IMR-90 (cell line): ENCODE results near the gene TFAM. TPM values are rescaled to one million over a fixed set of nuclear protein-coding genes. Genes with fewer than 3 reads are reported as not detected.

ENCODE experiments used
- ATAC-seq: fragments of 200-7000 bp; cut with Tn5 transposase; 2 replicates; pipeline ENCODE4 v1.9.1; 2020; ENCODE audit warnings: low read depth, mild to moderate bottlenecking, moderate library complexity
- BruUV-seq: library from RNA; stranded (reverse); fragments of 400-500 nt; replicated peaks from 2 replicates; lab custom pipeline; 2021; lab: Mats Ljungman, UMichigan
- CTCF ChIA-PET: fragments of 300-600 bp; formaldehyde crosslinking; extraction: SDS; loops from one replicate; lab custom pipeline; 2021; ENCODE audit warnings: antibody characterized with exemption; lab: Yijun Ruan, JAX
- POLR2A ChIA-PET: fragments of 300-600 bp; sonication (Branson Sonifier 250); formaldehyde crosslinking; loops from one replicate; lab custom pipeline; 2022; ENCODE audit warnings: antibody characterized with exemption; ENCODE audit not compliant: unreplicated experiment; lab: Charles Lee
- DNase-seq: peaks from one replicate; pipeline ENCODE4 v3.0.0; 2013
- H2AFZ ChIP-seq: replicated peaks from 2 replicates; pipeline ENCODE3; 2013; ENCODE audit warnings: low read length, mild to moderate bottlenecking; ENCODE audit not compliant: poor library complexity
- H2AK5ac ChIP-seq: 2 replicates; pipeline ENCODE4 v1.6.1; 2013; ENCODE audit warnings: low read depth, low read length, inconsistent platforms
- H2AK9ac ChIP-seq: replicated peaks from 2 replicates; pipeline ENCODE3; 2013; ENCODE audit warnings: mild to moderate bottlenecking, low read depth, low read length, moderate library complexity; ENCODE audit not compliant: poor library complexity
- H2BK120ac ChIP-seq: 2 replicates; pipeline ENCODE4 v1.6.1; 2013; ENCODE audit warnings: low read depth, low read length, inconsistent platforms
- H2BK15ac ChIP-seq: 3 replicates; pipeline ENCODE4 v1.6.1; 2013; ENCODE audit warnings: low read depth, low read length, inconsistent platforms
- H2BK20ac ChIP-seq: 2 replicates; pipeline ENCODE4 v1.6.1; 2013; ENCODE audit warnings: low read depth, mild to moderate bottlenecking, inconsistent platforms, low read length, moderate library complexity
- H2BK5ac ChIP-seq: 2 replicates; pipeline ENCODE4 v1.6.1; 2013; ENCODE audit warnings: mild to moderate bottlenecking, low read depth, low read length, inconsistent platforms; ENCODE audit not compliant: poor library complexity, severe bottlenecking
- H3K14ac ChIP-seq: replicated peaks from 2 replicates; pipeline ENCODE4 v1.6.1; 2013; ENCODE audit warnings: low read depth, low read length, inconsistent platforms
- H3K18ac ChIP-seq: 2 replicates; pipeline ENCODE4 v1.6.1; 2013; ENCODE audit warnings: low read depth, low read length, control low read depth
- H3K23ac ChIP-seq: 2 replicates; pipeline ENCODE4 v1.6.1; 2013; ENCODE audit warnings: low read depth, low read length, inconsistent platforms
- H3K27ac ChIP-seq: 2 replicates; pipeline ENCODE4 v1.5.1; 2013; ENCODE audit warnings: mild to moderate bottlenecking, control low read depth, low read length; ENCODE audit not compliant: insufficient read depth
- H3K27me3 ChIP-seq: 2 replicates; pipeline ENCODE4 v1.6.1; 2013; ENCODE audit warnings: low read length; ENCODE audit not compliant: control insufficient read depth, insufficient read depth
- H3K36me3 ChIP-seq: 2 replicates; pipeline ENCODE4 v1.6.1; 2013; ENCODE audit warnings: low read length, mixed read lengths; ENCODE audit not compliant: control insufficient read depth, insufficient read depth
- H3K4ac ChIP-seq: 2 replicates; pipeline ENCODE4 v1.6.1; 2013; ENCODE audit warnings: low read depth, low read length, inconsistent platforms
- H3K4me1 ChIP-seq: 2 replicates; pipeline ENCODE4 v1.6.1; 2013; ENCODE audit warnings: low read length, mixed read lengths; ENCODE audit not compliant: control insufficient read depth, insufficient read depth
- H3K4me2 ChIP-seq: 2 replicates; pipeline ENCODE4 v1.6.1; 2013; ENCODE audit warnings: low read depth, mild to moderate bottlenecking, control low read depth, low read length, moderate library complexity
- H3K4me3 ChIP-seq: 2 replicates; pipeline ENCODE4 v1.5.1; 2013; ENCODE audit warnings: low read depth, mild to moderate bottlenecking, control low read depth, low read length, moderate library complexity; ENCODE audit not compliant: insufficient read depth
- H3K56ac ChIP-seq: 2 replicates; pipeline ENCODE4 v1.6.1; 2013; ENCODE audit warnings: low read length, inconsistent platforms; ENCODE audit not compliant: insufficient read depth; ENCODE audit errors: extremely low read depth
- H3K79me1 ChIP-seq, 2 experiments: 2 replicates each; pipeline ENCODE4 v1.6.1; 2013; ENCODE audit warnings: low read length in 2 of 2, inconsistent platforms in 1 of 2, low read depth in 1 of 2
- H3K9ac ChIP-seq: 2 replicates; pipeline ENCODE4 v1.6.1; 2013; ENCODE audit warnings: low read depth, low read length, control low read depth
- H3K9me1 ChIP-seq: 2 replicates; pipeline ENCODE4 v1.6.1; 2013; ENCODE audit warnings: low read length, inconsistent platforms; ENCODE audit not compliant: insufficient read depth
- H3K9me3 ChIP-seq: 2 replicates; pipeline ENCODE4 v1.6.1; 2013; ENCODE audit warnings: low read length; ENCODE audit not compliant: control insufficient read depth, insufficient read depth
- H4K20me1 ChIP-seq: 2 replicates; pipeline ENCODE4 v1.6.1; 2013; ENCODE audit warnings: low read length, inconsistent platforms; ENCODE audit not compliant: insufficient read depth
- H4K5ac ChIP-seq: 2 replicates; pipeline ENCODE4 v1.6.1; 2013; ENCODE audit warnings: mild to moderate bottlenecking, low read depth, low read length, control low read depth
- H4K8ac ChIP-seq, 2 experiments: 2 replicates each; pipeline ENCODE4 v1.6.1; 2013; ENCODE audit warnings: low read depth in 2 of 2, low read length in 2 of 2, control low read depth in 1 of 2, inconsistent platforms in 1 of 2
- H4K91ac ChIP-seq: 2 replicates; pipeline ENCODE4 v1.6.1; 2013; ENCODE audit warnings: low read depth, low read length, inconsistent platforms; ENCODE audit not compliant: insufficient read depth
- BHLHE40 ChIP-seq: fragments of 150-350 bp; IDR thresholded peaks from 2 replicates; pipeline ENCODE4 v1.6.1; 2016; ENCODE audit warnings: mild to moderate bottlenecking, low read depth, low read length
- CEBPB ChIP-seq: IDR thresholded peaks from 2 replicates; pipeline ENCODE4 v1.6.1; 2012; ENCODE audit warnings: low read depth, low read length, improper control_type of control experiment
- CHD1 ChIP-seq: IDR thresholded peaks from 2 replicates; pipeline ENCODE4 v1.6.1; 2012; ENCODE audit warnings: low read depth, low read length, improper control_type of control experiment
- CTCF ChIP-seq: conservative IDR thresholded peaks from 2 replicates; pipeline ENCODE4 v1.5.1; 2012; ENCODE audit warnings: mild to moderate bottlenecking, low read depth, low read length, improper control_type of control experiment
- FOS ChIP-seq: fragments of 150-350 bp; IDR thresholded peaks from 2 replicates; pipeline ENCODE4 v1.6.1; 2016; ENCODE audit warnings: low read depth, low read length
- MAZ ChIP-seq: IDR thresholded peaks from 2 replicates; pipeline ENCODE4 v1.6.1; 2012; ENCODE audit warnings: low read depth, mild to moderate bottlenecking, low read length, improper control_type of control experiment, moderate library complexity, borderline replicate concordance
- MXI1 ChIP-seq: IDR thresholded peaks from 2 replicates; pipeline ENCODE4 v1.6.1; 2012; ENCODE audit warnings: low read depth, mild to moderate bottlenecking, low read length, moderate library complexity, borderline replicate concordance
- NFE2L2 ChIP-seq: fragments of 150-350 bp; IDR thresholded peaks from 2 replicates; pipeline ENCODE4 v1.6.1; 2016; ENCODE audit warnings: low read depth, mild to moderate bottlenecking, low read length
- POLR2A ChIP-seq: IDR thresholded peaks from 2 replicates; pipeline ENCODE4 v1.6.1; 2012; ENCODE audit warnings: mild to moderate bottlenecking, low read depth, low read length
- RAD21 ChIP-seq: IDR thresholded peaks from 2 replicates; pipeline ENCODE4 v1.6.1; 2012; ENCODE audit warnings: low read length, improper control_type of control experiment
- RCOR1 ChIP-seq: IDR thresholded peaks from 2 replicates; pipeline ENCODE4 v1.6.1; 2012; ENCODE audit warnings: mild to moderate bottlenecking, low read length, improper control_type of control experiment; ENCODE audit not compliant: insufficient replicate concordance
- SMC3 ChIP-seq: fragments of 150-350 bp; IDR thresholded peaks from 2 replicates; pipeline ENCODE4 v1.6.1; 2016; ENCODE audit warnings: low read depth, mild to moderate bottlenecking, antibody characterized with exemption, low read length, moderate library complexity
- USF2 ChIP-seq: fragments of 150-350 bp; IDR thresholded peaks from 2 replicates; pipeline ENCODE4 v1.6.1; 2017; ENCODE audit warnings: mild to moderate bottlenecking, antibody characterized with exemption, low read length, low read depth
- WGBS, 2 experiments: methylation state at CpG; one replicate each; pipeline versions ENCODE4 v1.1.5 to v1.1.7; 2013; ENCODE audit warnings: missing lambda C conversion rate in 2 of 2; ENCODE audit not compliant: insufficient read length in 1 of 2; ENCODE audit errors: extremely low coverage in 2 of 2; 5-methylcytosine and 5-hydroxymethylcytosine counted together
- dilution Hi-C: fragments of 300-500 bp; cut with HindIII; formaldehyde crosslinking; loops from one replicate; pipeline ENCODE4 v1.14.3; 2018; ENCODE audit warnings: low sequenced_read_pairs; ENCODE audit not compliant: unreplicated experiment
- in situ Hi-C: fragments of 300-500 bp; cut with MboI; formaldehyde crosslinking; loops from 3 replicates; pipeline ENCODE4 v1.14.3; 2019; ENCODE audit warnings: low sequenced_read_pairs, inconsistent platforms, mixed read lengths
- intact Hi-C: fragments of 100-400 bp; cut with micrococcal nuclease; formaldehyde crosslinking; loops from 2 replicates; pipeline ENCODE4 v1.10.0; 2022
- polyA plus RNA-seq, 3 experiments: library from polyadenylated mRNA; depleted of rRNA; stranded (reverse); fragments of >200 nt; gene quantifications; 2 replicates each; pipeline ENCODE4 v1.2.3, GENCODE V29; 2012; ENCODE audit warnings: low replicate concordance in 1 of 3
- total RNA-seq: library from RNA; depleted of rRNA; stranded (reverse); fragments of >200 nt; gene quantifications from 2 replicates; pipeline ENCODE4 v1.2.3, GENCODE V29; 2012

The TFAM gene
- total and polyA plus RNA-seq, 2 of the 4 experiments (the other 2 are of a cell fraction), result 7.6 to 16.7 TPM

DNA sequence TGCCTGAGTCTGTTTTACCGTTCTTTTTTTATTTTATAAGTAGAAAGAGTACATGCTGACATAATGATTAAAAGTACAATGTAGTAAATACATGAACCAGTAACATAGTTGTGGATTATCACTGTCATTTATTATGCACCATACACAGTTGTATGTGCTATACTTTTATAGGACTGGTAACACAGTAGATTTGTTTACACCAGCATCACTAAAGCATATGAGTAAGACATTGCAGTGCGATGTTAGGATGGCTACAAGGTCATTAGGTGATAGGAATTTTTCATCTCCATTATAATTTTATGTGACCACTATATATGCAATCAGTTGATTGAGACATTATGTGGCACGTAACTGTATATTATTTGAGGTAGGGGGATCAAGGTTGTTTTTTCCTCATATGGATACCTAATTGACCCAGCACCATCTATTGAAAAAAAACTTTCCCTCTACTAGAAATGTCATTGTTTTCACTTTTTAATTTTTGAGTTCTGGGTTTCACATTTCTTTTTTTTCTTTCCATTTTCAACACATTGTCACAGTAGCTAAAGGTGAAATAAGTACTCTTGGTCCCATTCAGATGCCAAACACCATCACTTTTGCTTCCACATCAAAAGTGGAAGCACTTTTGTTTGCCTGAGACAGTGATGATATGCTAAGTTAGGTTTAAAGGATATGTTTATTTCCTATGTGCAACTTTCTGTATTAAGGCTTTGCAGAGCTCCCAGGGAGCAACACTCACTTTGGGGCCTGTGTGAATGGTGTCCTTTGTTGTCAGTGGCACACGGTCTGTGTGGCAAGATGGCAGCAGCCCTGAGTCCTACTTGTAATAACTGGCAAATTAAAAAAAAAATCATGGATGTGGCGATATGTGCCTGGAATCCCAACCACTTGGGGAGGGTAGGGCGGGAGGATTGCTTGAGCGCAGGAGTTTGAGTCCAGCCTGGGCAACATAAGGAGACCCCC is 33.3 kb upstream of the TFAM start:
- H3K56ac ChIP-seq, result no peak overlapping the region
- no peak overlapping the region; the same call in 1 of the 2 replicates for H3K4ac ChIP-seq
- no peak overlapping the region for H3K4me3 ChIP-seq
- peaks cover 5% of the 10 kb centered on the region; the same call in 1 of the 2 replicates for H3K9me1 ChIP-seq
- H2BK15ac ChIP-seq, result no peak overlapping the region
- H3K79me1 ChIP-seq, result peaks cover 17 to 35% of the 10 kb centered on the region in 2 experiments; a peak in 3 of 4 replicates
- POLR2A ChIA-PET, result no interaction called here
- H4K8ac ChIP-seq, result no peak overlapping the region
- no peaks in the 10 kb centered on the region for H3K27me3 ChIP-seq
- H2BK120ac ChIP-seq, result no peak overlapping the region
- H3K27ac ChIP-seq, result no peak overlapping the region
- H3K4me1 ChIP-seq, result peaks cover 6% of the 10 kb centered on the region
- no peak overlapping the region for H3K9ac ChIP-seq
- H3K23ac ChIP-seq, result peak overlapping the region; percentile 68; the same call in 1 of the 2 replicates
- no peaks in the 10 kb centered on the region for H3K36me3 ChIP-seq
- WGBS, 2 experiments, result no CpG with 5 or more reads among the region's 7 CpGs
- no peaks in the 10 kb centered on the region for H3K9me3 ChIP-seq
- DNase-seq, result no peak
- H4K20me1 ChIP-seq, result peaks cover 10% of the 10 kb centered on the region; the same call in 1 of the 2 replicates
- ATAC-seq, result peak; percentile 28; the same call in 1 of the 2 replicates
- H3K4me2 ChIP-seq, result no peak overlapping the region
- no peak overlapping the region for H3K14ac ChIP-seq
- H2AK5ac ChIP-seq, result no peak overlapping the region
- no peak overlapping the region for H2BK20ac ChIP-seq
- in situ Hi-C loops (no loop called here), intact Hi-C loops (no loop called here), dilution Hi-C loops (no loop called here)
- H4K5ac ChIP-seq, result no peak overlapping the region
- TF ChIP-seq NFE2L2 (no peak), CHD1 (no peak), RCOR1 (no peak), RAD21 (no peak), CTCF (no peak), USF2 (no peak), BHLHE40 (no peak), MAZ (no peak), SMC3 (no peak), MXI1 (no peak), CEBPB (no peak), POLR2A (no peak), FOS (no peak)
- H4K91ac ChIP-seq, result no peak overlapping the region
- BruUV-seq, result no TSS peak
- no peak overlapping the region for H2AFZ ChIP-seq
- no peak overlapping the region for H3K18ac ChIP-seq
- CTCF ChIA-PET, result interaction anchor here (0.9 to 1.0 kb wide), 2 partner anchors 15 to 23 kb away, joined by 4 to 10 read pairs; no protein-coding TSS in a partner anchor
- H2AK9ac ChIP-seq, result no peak overlapping the region
- H2BK5ac ChIP-seq, result no peak overlapping the region
